ENCODE results near the gene ADGRD1.

The ADGRD1 gene

DNA sequence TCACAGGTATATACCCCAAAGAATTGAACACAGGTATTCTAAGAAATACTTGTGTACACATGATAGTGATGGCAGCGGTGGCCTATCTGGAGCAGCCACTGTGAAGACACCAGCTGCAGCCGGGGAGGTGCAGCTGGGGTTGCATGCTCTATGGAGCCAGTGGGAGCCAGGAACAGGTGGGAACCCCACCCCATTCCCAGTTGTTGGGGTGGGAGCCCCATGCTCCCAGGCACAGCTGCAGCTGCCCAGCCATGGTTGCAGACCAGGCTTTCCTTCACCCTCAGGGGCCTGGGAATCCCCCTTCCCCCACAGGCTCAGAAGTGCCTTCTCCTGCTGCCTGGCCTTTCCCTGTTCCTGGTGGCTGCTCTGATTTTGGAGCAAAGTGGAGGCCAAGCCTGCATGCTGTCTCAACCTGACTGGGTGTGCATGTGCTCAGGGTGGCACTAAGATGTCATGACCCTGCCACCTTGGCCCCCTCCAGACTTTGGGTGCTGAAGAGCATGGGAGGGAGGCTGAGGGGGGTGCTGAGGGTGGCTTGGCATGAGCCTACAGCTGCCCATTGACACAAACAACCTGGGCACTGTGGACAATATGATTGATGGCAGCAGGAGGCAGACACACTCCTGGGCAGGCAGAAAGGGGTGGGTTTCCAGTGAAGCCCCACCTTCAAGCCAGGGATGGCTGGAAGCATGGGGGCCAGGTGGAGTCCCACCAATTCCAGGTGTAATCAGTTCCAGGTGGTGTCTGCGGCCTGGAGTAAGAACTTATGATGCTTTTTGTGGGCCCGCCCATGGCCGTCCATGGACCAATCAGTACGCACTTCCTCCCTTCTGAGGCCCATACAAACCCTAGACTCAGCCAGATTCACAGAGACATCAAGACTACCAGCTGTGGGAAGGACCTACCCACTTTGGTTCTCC is 234.7 kb downstream of the ADGRD1 start:
- no peaks in the 10 kb centered on the region for H3K9me3 ChIP-seq (ENCODE audit: low read length)
- H3K4me1 ChIP-seq (ENCODE audit: insufficient read depth, low read length, severe bottlenecking) = no peaks in the 10 kb centered on the region
- H3K4me2 ChIP-seq (ENCODE audit: low read length) = no peak overlapping the region
- H3K9me2 ChIP-seq (ENCODE audit: low read depth, low read length) = no peaks in the 10 kb centered on the region
- no peak overlapping the region for H3K9ac ChIP-seq (ENCODE audit: low read length)
- no peak overlapping the region for H3K4me3 ChIP-seq (ENCODE audit: low read depth, low read length, poor library complexity, severe bottlenecking)
- no peaks in the 10 kb centered on the region for H3K36me3 ChIP-seq (ENCODE audit: insufficient read depth, low read length)
- H3K27ac ChIP-seq (ENCODE audit: low read depth, low read length, poor library complexity, severe bottlenecking) = no peak overlapping the region
- H2AFZ ChIP-seq (ENCODE audit: low read length) = no peak overlapping the region
- no peaks in the 10 kb centered on the region for H4K20me1 ChIP-seq (ENCODE audit: insufficient read depth, low read length)
- H3K27me3 ChIP-seq (ENCODE audit: insufficient read depth, low read length) = no peaks in the 10 kb centered on the region
- H3K79me2 ChIP-seq (ENCODE audit: insufficient read depth, low read length) = no peaks in the 10 kb centered on the region
- no peak for TF ChIP-seq EZH2 (IDR thresholded peaks at IDR 0.05; ENCODE audit: borderline replicate concordance, low read length)
- TF ChIP-seq, protein P1, sequence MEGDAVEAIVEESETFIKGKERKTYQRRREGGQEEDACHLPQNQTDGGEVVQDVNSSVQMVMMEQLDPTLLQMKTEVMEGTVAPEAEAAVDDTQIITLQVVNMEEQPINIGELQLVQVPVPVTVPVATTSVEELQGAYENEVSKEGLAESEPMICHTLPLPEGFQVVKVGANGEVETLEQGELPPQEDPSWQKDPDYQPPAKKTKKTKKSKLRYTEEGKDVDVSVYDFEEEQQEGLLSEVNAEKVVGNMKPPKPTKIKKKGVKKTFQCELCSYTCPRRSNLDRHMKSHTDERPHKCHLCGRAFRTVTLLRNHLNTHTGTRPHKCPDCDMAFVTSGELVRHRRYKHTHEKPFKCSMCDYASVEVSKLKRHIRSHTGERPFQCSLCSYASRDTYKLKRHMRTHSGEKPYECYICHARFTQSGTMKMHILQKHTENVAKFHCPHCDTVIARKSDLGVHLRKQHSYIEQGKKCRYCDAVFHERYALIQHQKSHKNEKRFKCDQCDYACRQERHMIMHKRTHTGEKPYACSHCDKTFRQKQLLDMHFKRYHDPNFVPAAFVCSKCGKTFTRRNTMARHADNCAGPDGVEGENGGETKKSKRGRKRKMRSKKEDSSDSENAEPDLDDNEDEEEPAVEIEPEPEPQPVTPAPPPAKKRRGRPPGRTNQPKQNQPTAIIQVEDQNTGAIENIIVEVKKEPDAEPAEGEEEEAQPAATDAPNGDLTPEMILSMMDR (IDR thresholded peaks at IDR 0.05; ENCODE audit: low read length) = no peak
- H3F3A ChIP-seq (ENCODE audit: insufficient read depth, low read length) = no peaks in the 10 kb centered on the region

DNA sequence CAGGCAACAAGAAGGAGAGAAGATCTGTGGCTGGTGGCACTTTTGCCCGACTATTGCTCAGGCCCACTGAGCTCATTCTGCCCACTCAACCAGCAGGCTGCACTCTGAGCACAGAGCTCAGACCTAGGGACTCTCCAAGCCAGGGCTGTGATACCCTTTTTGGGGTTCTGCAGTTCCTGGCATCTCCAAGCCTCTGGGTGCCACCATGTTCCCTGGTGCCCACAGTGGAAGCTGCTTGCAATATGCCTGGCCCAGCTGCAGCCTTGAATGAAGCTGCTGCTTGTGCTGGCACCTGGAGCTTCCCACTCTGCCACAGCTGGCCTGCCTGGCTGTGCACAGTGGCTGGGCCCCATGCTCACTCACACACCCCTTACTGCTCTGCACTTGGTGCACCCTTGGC is 236.1 kb downstream of the ADGRD1 start:
- H3K9me3 ChIP-seq (ENCODE audit: low read length) = no peaks in the 10 kb centered on the region
- H3K9me2 ChIP-seq (ENCODE audit: low read depth, low read length) = no peaks in the 10 kb centered on the region
- H3K4me3 ChIP-seq (ENCODE audit: low read depth, low read length, poor library complexity, severe bottlenecking) = no peak overlapping the region

DNA sequence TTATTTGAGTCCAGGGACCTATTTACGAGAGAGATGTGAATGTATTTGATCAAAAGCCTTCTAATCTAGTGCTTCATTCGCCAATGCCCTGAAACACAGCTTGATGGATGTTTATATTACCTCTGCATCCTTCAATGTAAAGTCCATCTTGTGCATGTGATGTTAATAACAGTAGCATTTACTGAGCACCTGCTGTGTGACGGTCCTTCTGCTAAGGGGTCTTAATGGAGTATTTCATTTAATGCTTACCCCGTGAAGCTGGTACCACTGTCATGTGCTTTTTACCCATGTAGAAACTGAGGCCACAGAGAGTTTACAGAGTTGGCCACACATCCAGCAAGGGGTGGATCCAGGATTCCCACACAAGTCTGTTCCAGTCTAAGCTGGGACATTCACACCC is 237.3 kb downstream of the ADGRD1 start:
- H2AFZ ChIP-seq (ENCODE audit: low read length) = no peak overlapping the region
- no peak overlapping the region for H3K4me2 ChIP-seq (ENCODE audit: low read length)
- no peaks in the 10 kb centered on the region for H3K4me1 ChIP-seq (ENCODE audit: insufficient read depth, low read length, severe bottlenecking)
- no peak overlapping the region for H3K9ac ChIP-seq (ENCODE audit: low read length)
- no peaks in the 10 kb centered on the region for H3K9me2 ChIP-seq (ENCODE audit: low read depth, low read length)
- no peaks in the 10 kb centered on the region for H3F3A ChIP-seq (ENCODE audit: insufficient read depth, low read length)
- TF ChIP-seq EZH2 (IDR thresholded peaks at IDR 0.05; ENCODE audit: borderline replicate concordance, low read length) = no peak
- TF ChIP-seq, protein P1 (IDR thresholded peaks at IDR 0.05; ENCODE audit: low read length) = no peak
- H3K36me3 ChIP-seq (ENCODE audit: insufficient read depth, low read length) = no peaks in the 10 kb centered on the region
- no peaks in the 10 kb centered on the region for H3K9me3 ChIP-seq (ENCODE audit: low read length)
- H3K4me3 ChIP-seq (ENCODE audit: low read depth, low read length, poor library complexity, severe bottlenecking) = no peak overlapping the region
- no peaks in the 10 kb centered on the region for H4K20me1 ChIP-seq (ENCODE audit: insufficient read depth, low read length)
- no peak overlapping the region for H3K27ac ChIP-seq (ENCODE audit: low read depth, low read length, poor library complexity, severe bottlenecking)
- H3K27me3 ChIP-seq (ENCODE audit: insufficient read depth, low read length) = no peaks in the 10 kb centered on the region
- no peaks in the 10 kb centered on the region for H3K79me2 ChIP-seq (ENCODE audit: insufficient read depth, low read length)

More for the DNA sequence above, 236.1 kb downstream of the ADGRD1 start:
- no peak overlapping the region for H3K9ac ChIP-seq (ENCODE audit: low read length)
- H3K27me3 ChIP-seq (ENCODE audit: insufficient read depth, low read length) = no peaks in the 10 kb centered on the region
- no peaks in the 10 kb centered on the region for H4K20me1 ChIP-seq (ENCODE audit: insufficient read depth, low read length)
- H2AFZ ChIP-seq (ENCODE audit: low read length) = no peak overlapping the region
- no peaks in the 10 kb centered on the region for H3F3A ChIP-seq (ENCODE audit: insufficient read depth, low read length)
- H3K36me3 ChIP-seq (ENCODE audit: insufficient read depth, low read length) = no peaks in the 10 kb centered on the region
- no peak overlapping the region for H3K4me2 ChIP-seq (ENCODE audit: low read length)
- no peaks in the 10 kb centered on the region for H3K4me1 ChIP-seq (ENCODE audit: insufficient read depth, low read length, severe bottlenecking)
- no peak overlapping the region for H3K27ac ChIP-seq (ENCODE audit: low read depth, low read length, poor library complexity, severe bottlenecking)
- TF ChIP-seq, protein P1 (IDR thresholded peaks at IDR 0.05; ENCODE audit: low read length) = no peak
- TF ChIP-seq EZH2 (IDR thresholded peaks at IDR 0.05; ENCODE audit: borderline replicate concordance, low read length) = no peak
- H3K79me2 ChIP-seq (ENCODE audit: insufficient read depth, low read length) = no peaks in the 10 kb centered on the region

All from OCI-LY1 (cell line).